Neural progenitor cell (in vitro differentiated cells): ENCODE data around the gene MIER3.

Experiments
- CTCF ChIP-seq: fragments of 200-600 bp; sonication (generic); IDR thresholded peaks from 2 replicates; pipeline ENCODE4 v1.5.1; 2017; ENCODE audit warnings: antibody characterized with exemption, mild to moderate bottlenecking
- EZH2 ChIP-seq: fragments of 200-600 bp; sonication (generic); IDR thresholded peaks from 2 replicates; pipeline ENCODE4 v1.6.1; 2017; ENCODE audit warnings: antibody characterized with exemption, mild to moderate bottlenecking, moderate library complexity
- EZH2phosphoT487 ChIP-seq: fragments of 200-600 bp; sonication (generic); IDR thresholded peaks from 2 replicates; pipeline ENCODE4 v1.6.1; 2017; ENCODE audit warnings: antibody characterized with exemption

GRCh38 chr5:56917534-56917933, 34.4 kb downstream of the MIER3 start:
- TF ChIP-seq CTCF (no peak), EZH2 (no peak), EZH2phosphoT487 (no peak)
